ENCODE measurements around the gene TNFSF15.
"Not testable (repeated sequence)": the region's sequence is repeated elsewhere in the genome, so short reads cannot be mapped to it uniquely, and the experiment has no call there.

The TNFSF15 gene

DNA sequence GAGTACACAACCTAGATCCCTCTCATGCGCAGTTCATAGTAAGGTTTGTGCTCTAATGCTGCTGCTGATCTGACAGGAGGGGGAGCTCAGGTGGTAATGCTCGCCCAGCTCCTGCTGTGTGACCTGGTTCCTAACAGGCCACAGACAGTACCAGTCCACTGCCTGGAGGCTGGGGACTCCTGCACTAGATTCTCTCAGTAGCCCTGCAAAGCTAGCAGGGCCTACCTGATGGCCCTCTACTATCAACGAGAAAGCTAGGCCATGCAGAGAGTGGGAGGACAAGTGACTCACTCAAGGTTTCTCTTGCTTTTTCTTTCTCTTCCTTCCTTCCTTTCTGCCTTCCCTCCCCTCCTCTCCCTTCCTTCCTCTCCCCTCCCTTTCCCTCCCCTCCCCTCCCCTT, 68.7 kb downstream of the TNFSF15 start:
- Histone ChIP-seq H3K9me3 (ENCODE audit: control insufficient read depth, low read length) (no peaks in the 10 kb centered on the region), H3K36me3 (ENCODE audit: control insufficient read depth, insufficient read depth, low read length) (no peaks in the 10 kb centered on the region), H3K4me3 (ENCODE audit: low read length) (no peak overlapping the region), H3K4me1 (ENCODE audit: control insufficient read depth, insufficient read depth, low read length) (no peaks in the 10 kb centered on the region), H3K9ac (ENCODE audit: low read length) (no peak overlapping the region), H3K27me3 (ENCODE audit: control insufficient read depth, insufficient read depth, low read length) (no peaks in the 10 kb centered on the region)

DNA sequence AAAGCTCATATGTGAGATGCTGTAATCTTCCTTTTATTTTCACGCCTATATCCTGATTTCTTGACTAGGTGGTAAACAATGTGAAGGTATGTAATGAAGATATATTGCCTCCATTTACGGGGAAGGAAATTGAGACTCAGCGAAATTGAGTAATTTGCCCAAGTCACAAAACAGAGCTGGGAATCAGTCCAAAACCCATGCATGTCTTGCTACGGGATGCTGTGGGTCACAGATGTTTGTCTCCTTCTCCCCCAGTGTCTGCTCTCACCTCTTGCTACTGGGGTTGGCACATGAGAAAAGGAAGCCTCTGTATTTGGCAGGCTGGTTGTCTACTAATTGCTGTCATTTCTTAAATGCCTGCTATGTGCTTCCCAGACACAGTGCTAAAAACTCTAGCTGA, 70.1 kb downstream of the TNFSF15 start:
- Histone ChIP-seq H3K36me3 (ENCODE audit: control insufficient read depth, insufficient read depth, low read length) (no peaks in the 10 kb centered on the region), H3K4me1 (ENCODE audit: control insufficient read depth, insufficient read depth, low read length) (no peaks in the 10 kb centered on the region), H3K27me3 (ENCODE audit: control insufficient read depth, insufficient read depth, low read length) (no peaks in the 10 kb centered on the region), H3K4me3 (ENCODE audit: low read length) (no peak overlapping the region), H3K9me3 (ENCODE audit: control insufficient read depth, low read length) (no peaks in the 10 kb centered on the region), H3K9ac (ENCODE audit: low read length) (no peak overlapping the region)

DNA sequence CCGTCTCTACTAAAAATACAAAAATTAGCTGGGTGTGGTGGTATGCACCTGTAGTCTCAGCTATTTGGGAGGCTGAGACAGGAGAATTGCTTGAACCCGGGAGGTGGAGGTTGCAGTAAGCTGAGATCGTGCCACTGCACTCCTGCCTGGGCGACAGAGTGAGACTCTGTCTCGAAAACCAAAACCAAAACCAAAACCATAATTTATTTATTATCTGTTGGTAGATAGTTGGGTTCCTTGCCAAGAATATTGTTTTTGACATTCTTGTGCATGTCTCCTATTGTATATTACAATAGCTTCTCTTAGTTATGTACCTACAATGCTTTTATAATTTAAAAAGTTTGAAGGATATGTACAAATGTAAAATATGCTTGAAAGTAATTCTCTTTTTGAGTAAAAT, 70.7 kb downstream of the TNFSF15 start:
- not testable (repeated sequence) for H3K4me1 ChIP-seq (ENCODE audit: control insufficient read depth, insufficient read depth, low read length); H3K36me3 ChIP-seq (ENCODE audit: control insufficient read depth, insufficient read depth, low read length); H3K4me3 ChIP-seq (ENCODE audit: low read length); H3K9ac ChIP-seq (ENCODE audit: low read length); H3K27me3 ChIP-seq (ENCODE audit: control insufficient read depth, insufficient read depth, low read length); H3K9me3 ChIP-seq (ENCODE audit: control insufficient read depth, low read length)

Data from mucosa of stomach (tissue), 1 donor.